Fibroblast of skin of back (primary cell): ENCODE measurements around the gene SYT3.
"Not testable (repeated sequence)": the region's sequence is repeated elsewhere in the genome, so short reads cannot be mapped to it uniquely, and the experiment has no call there.

Experiments
- DNase-seq: peaks from one replicate; pipeline ENCODE4 v3.0.0-alpha.2; 2013

Gene SYT3

DNA sequence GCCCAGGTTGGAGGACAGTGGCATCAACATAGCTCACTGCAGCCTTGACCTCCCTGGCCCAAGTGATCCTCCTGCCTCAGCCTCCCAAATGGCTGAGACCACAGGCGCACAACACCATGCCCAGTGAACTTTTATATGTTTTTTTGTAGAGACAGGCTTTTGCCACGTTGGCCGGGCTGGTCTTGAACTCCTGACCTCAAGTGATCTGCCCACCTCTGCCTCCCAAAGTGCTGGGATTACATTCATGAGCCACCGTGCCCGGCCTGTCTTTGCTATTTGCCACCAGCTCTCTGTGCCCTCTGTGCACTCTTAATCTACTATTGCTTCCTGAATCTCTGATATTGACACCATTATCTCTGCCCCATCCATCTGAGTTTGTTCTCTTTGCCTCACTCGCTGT lies 37.2 kb downstream of the SYT3 start:
- no peak for DNase-seq

DNA sequence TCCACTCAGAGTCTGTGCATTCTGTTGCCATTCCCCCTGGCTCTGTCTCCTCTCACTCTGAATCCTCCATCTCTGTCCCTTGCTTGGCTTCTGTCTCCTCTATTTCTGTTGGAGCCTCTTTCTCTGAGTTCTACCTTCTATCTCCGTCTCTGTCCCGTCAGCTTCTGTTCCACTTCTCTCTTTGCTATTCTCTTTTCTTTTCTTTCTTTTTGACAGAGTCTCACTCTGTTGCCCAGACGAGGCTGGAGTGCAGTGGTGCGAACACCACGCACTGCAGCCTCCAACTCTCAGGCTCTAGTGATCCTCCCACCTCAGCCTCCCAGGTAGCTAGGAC lies 37.6 kb downstream of the SYT3 start:
- no peak for DNase-seq

DNA sequence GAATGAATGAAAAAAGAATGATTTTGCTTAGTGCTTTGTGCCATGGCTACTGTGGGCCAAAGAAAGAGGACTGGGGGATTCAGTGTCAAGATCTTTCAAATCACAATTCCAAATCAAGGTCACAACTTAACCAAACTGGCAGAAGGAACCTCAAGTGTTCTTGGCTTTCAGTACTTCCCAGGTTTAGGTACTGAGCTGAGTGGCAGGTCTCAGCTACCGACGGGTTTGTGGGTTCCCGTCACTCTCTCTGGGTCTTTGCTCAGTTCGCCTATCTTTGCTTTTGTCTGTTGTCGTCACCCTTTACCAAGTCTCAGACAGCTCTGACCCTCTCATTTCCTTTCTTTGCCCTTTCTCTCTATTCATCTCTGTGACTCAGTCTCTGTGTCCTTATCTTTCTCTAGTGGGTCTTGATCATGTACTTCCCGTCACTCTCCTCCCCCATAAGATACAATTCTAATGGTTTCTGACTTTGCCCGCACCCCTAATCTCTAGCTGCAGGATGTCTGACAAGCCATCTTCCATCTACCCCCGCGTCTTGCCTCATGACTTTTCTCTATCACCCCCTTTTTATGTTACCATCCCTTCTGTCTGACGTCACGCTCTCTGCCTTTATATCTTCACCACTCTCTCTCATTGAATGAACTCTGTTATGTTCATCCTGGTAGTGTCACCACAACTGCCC lies 38.1 kb downstream of the SYT3 start:
- no peak for DNase-seq

DNA sequence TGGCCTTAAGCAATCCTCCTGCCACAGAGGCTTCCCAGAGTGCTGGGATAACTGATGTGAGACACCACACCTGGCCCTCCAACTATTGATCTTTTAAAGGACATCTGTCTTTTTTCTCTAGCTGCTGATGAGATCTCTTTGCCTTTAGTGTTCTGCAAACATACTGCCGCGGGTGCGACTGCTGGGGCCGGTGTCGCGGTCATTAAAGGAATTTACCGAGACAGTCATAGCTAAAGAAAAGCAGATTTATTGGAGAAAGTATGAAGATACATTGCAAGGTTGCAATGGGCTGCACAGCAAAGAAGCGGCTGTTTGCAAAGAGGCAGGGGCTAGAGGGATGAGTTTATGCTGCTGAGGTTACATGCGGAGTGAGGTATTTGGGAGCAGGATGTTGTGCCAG lies 40.3 kb downstream of the SYT3 start:
- DNase-seq: no peak

DNA sequence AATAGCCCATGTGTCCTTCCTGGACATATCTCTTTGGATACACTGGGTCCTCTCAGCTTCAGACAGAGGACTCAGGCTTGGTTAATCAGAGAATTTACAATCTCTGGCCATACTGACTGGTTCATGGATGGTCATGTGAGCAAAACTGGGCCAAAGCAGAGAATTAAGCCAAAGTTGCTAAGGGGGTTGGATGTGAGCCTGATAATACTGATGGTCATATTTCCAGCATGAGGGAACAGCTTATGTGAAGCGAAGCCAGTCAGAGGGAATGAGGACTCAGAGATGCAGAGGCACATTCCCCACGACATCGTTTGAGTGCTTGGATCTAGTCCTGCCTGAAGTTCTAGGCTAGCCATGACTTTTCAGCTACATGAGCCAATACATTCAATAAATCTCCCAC lies 49.5 kb downstream of the SYT3 start:
- no peak for DNase-seq

DNA sequence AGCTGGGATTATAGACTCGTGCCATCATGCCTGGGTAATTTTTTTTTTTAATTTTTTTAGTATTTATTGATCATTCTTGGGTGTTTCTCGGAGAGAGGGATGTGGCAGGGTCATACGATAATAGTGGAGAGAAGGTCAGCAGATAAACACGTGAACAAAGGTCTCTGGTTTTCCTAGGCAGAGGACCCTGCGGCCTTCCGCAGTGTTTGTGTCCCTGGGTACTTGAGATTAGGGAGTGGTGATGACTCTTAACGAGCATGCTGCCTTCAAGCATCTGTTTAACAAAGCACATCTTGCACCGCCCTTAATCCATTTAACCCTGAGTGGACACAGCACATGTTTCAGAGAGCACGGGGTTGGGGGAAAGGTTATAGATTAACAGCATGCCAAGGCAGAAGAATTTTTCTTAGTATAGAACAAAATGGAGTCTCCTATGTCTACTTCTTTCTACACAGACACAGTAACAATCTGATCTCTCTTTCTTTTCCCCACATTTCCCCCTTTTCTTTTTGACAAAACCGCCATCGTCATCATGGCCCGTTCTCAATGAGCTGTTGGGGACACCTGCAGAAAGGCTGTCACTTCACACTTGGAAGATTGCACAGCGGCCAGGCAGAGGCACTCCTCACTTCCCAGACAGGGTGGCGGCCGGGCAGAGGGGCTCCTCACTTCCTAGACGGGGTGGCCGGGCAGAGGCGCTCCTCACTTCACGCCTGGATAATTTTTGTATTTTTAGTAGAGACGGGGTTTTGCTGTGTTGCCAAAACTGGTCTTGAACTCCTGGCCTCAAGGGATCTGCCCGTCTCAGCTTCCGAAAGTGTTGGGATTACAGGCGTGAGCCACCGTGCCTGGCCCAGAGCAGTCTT lies 57.7 kb downstream of the SYT3 start:
- DNase-seq: not testable (repeated sequence)

DNA sequence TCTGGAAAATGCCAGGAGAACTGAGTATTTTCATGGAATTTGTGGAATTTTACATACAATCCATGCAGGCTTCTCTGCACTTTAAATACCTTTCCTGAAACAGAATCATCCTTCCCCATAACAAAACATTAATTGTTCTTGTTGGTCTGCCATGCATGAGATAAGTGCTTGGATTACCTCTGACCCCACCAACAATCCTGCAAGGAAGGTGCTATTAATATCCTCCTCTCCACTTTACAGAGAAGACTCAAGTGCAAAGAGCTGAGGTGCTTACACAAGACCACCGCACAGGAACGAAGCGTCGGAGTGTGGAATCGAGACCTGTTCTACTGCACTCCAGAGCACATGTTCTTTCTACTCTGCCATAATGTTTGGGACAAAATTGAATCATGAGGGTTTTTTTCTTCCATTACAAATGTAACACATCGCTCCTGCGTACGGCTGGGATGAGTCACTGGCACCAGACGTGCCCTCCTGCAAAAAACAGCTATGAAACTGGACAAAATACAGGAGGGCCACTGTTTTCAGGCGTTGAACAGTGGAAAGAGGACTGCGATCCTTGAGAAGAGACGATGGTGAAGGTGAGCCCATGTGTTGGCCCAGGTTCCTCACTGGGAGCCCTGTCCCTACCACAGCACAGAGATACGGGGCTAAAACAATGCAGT lies 58.6 kb downstream of the SYT3 start:
- DNase-seq: no peak

DNA sequence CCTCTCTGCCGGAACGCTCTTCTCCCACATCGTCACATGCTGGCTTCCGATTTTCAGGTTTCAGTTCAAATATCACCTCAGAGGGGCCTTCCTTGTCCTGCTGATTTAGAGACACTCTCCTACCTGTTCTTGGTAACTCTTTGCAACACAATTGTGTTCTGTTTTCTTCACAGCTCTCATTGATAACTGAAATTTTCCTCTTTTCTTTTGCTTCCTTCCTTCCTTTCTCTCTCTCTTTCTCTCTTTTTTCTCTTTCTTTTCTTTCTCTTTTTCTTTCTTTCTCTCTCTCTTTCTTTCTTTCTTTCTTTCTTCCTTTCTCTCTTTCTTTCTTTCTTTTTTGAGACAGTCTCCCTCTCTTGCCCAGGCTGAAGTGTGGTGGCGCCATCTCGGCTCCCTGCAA lies 59.4 kb downstream of the SYT3 start:
- DNase-seq: no peak

DNA sequence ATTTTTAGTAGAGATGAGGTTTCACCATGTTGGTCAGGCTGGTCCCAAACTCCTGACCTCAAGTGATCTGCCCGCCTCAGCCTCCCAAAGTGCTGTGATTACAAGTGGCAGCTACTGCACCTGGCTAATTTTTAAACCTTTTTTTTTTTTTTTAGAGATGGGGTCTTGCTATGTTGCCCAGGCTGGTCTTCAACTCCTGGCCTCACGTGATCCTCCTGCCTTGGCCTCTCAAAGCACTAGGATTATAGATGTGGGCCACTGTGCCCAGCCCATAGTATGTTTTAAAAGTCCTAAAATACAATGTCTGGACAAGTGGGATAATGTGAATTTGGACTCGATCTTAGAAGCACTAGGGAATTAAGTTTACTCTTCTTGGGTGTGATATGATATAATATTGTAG lies 62.9 kb downstream of the SYT3 start:
- not testable (repeated sequence) for DNase-seq

DNA sequence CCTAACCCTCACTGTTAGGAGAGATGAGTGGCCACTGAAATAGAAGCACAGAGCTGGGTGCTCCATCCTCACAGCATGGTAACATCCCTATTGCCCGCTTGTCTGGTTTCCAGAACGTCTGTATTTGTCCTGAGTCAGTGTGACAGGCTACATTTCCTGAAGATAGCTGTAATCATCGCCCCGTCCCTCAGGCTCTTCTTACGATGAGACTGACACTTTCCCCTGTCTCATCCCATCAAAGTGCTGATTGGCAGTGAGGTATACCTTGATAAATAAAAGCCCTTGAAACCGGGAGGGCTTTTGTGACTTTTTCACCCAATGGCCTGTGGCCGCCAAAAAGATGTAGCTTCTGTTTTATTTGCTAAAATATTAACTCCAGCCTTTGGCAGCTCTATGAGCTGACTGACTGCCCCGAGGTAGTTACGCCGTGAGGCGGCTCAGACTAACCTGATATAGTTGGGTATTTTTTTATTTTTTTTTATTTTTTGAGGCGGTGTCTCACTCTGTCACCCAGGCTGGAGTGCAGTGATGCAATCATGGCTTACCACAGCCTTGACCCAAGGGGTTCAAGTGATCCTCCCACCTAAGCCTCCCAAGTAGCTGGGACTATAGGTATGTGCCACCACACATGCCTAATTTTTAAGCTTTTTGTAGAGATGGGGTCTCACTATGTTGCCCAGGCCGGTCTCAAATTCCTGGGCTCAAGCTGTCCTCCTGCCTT lies 65.8 kb downstream of the SYT3 start:
- DNase-seq: no peak
